NCI-H446 treated with DMSO at 0.1 percent for 48 hours (cell line): ENCODE results near the gene ST6GAL2.

Source experiments
- DNase-seq: peaks from one replicate; lab custom pipeline; 2025; lab: John Stamatoyannopoulos, UW

Gene ST6GAL2

GRCh38 chr2:106828119-106828518 is 57.8 kb downstream of the ST6GAL2 start:
- DNase-seq, result no peak

GRCh38 chr2:106827158-106827557 is 58.8 kb downstream of the ST6GAL2 start:
- DNase-seq, result no peak

- DNase-seq, result no peak
These were observed 60.8 kb downstream of the ST6GAL2 start for GRCh38 chr2:106825161-106825560.

GRCh38 chr2:106816974-106817373 is 69.0 kb downstream of the ST6GAL2 start:
- DNase-seq, result no peak

- DNase-seq, result no peak
These were observed 73.1 kb downstream of the ST6GAL2 start for GRCh38 chr2:106812841-106813240.

- no peak for DNase-seq
These were observed 73.6 kb downstream of the ST6GAL2 start for GRCh38 chr2:106812383-106812782.

- no peak for DNase-seq
These were observed 80.3 kb downstream of the ST6GAL2 start for GRCh38 chr2:106805716-106806115.

GRCh38 chr2:106804161-106804560 is 81.8 kb downstream of the ST6GAL2 start:
- DNase-seq, result no peak

- DNase-seq, result no peak
These were observed 84.9 kb downstream of the ST6GAL2 start for GRCh38 chr2:106800976-106801655.

GRCh38 chr2:106800180-106800579 is 85.8 kb downstream of the ST6GAL2 start:
- DNase-seq, result no peak

GRCh38 chr2:106798826-106799552 is 87.0 kb downstream of the ST6GAL2 start:
- no peak for DNase-seq

- no peak for DNase-seq
These were observed 88.5 kb downstream of the ST6GAL2 start for GRCh38 chr2:106797494-106797893.

- no peak for DNase-seq
These were observed 93.3 kb downstream of the ST6GAL2 start for GRCh38 chr2:106792671-106793070.

- peak; percentile 4 for DNase-seq
These were observed 96.8 kb downstream of the ST6GAL2 start for GRCh38 chr2:106789185-106789584.

- no peak for DNase-seq
These were observed 103.3 kb downstream of the ST6GAL2 start for GRCh38 chr2:106782681-106783080.

GRCh38 chr2:106781196-106781595 is 104.8 kb downstream of the ST6GAL2 start:
- DNase-seq, result no peak

- DNase-seq, result no peak
These were observed 114.2 kb downstream of the ST6GAL2 start for GRCh38 chr2:106771811-106772210.

GRCh38 chr2:106770986-106771385 is 115.0 kb downstream of the ST6GAL2 start:
- DNase-seq, result no peak

GRCh38 chr2:106764614-106765013 is 121.4 kb downstream of the ST6GAL2 start:
- DNase-seq, result no peak

- no peak for DNase-seq
These were observed 126.0 kb downstream of the ST6GAL2 start for GRCh38 chr2:106759966-106760365.

GRCh38 chr2:106758901-106759497 is 127.0 kb downstream of the ST6GAL2 start:
- DNase-seq, result peak; percentile 34
